DMS79 treated with DMSO at 0.1 percent for 48 hours (cell line): ENCODE results near the gene TMPRSS13.

Experiments
- DNase-seq: peaks from one replicate; lab custom pipeline; 2025; lab: John Stamatoyannopoulos, UW

Gene TMPRSS13

GRCh38 chr11:117912497-117912896 is 16.7 kb downstream of the TMPRSS13 start:
- no peak for DNase-seq

- no peak for DNase-seq
Observed at GRCh38 chr11:117911694-117912093, 17.5 kb downstream of the TMPRSS13 start.

GRCh38 chr11:117910941-117911655 is 18.1 kb downstream of the TMPRSS13 start:
- no peak for DNase-seq

- DNase-seq = no peak
Observed at GRCh38 chr11:117910525-117910924, 18.7 kb downstream of the TMPRSS13 start.

DNA sequence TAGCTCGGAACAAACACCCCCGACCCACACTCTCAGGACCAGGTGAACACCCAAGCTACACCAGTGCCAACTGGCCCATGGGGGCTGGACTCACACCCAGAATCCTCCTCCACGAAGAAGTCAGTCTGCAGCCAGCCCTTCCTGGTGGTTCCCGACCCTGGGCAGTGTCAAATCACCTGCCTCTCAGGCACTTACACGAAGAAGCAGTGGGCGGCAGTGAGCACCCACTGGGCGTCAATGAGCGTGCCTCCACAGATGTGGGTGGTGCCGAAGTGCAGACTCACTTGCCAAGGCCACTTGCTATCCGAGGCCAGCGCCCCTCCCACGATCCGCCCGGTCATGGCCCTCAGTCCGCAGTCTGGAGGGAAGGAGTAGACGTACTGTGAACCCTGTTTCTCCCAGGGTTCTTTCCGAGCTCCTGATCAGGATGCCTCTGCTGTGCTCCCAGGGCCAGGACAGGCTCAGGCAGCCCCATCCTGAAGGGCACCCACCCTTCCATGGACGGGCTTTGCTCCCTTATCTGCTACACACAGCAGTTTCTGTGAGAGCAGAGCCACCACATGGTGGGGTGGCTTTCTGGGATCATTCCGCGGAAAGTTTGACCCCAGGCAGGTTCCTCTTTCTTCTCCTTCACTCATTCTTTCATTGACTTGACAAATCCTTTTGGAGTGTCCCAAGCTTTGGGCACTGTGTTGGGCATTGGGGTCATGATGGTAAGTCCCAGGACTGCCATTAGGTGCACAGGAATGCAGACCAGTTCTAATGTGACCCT is 19.4 kb downstream of the TMPRSS13 start:
- DNase-seq = no peak

DNA sequence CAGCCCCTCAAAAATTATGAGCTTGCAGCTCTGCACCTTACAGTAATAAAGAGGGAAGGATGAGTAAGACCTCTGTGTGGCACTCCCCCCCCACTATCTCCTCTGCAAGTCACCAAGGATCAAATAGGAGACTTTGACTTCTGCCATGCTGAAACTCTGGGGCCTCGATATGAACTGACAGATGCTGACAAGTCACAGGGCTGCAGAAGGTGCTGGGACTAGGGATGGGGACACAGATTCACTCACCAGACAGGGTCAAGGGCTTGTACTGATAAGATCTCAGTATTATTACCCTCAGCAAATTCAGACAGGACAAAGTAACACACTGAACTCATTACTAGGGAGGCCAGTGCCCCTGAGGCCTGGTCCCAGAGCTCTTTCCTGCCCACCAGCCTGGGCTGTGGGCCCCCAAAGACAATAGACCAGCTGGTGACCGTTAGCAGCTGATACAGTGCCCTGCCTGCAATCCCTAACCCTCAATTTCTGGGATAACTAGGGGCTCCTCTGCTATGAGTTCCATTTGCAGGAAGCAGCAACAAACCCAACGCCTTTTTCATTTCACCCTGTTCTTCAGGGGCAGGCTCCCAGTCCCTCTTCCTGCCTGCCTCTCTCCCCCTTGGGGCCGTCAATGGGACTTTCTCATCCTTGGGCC is 20.1 kb downstream of the TMPRSS13 start:
- no peak for DNase-seq

GRCh38 chr11:117908109-117908895 is 20.9 kb downstream of the TMPRSS13 start:
- DNase-seq = no peak

GRCh38 chr11:117907276-117908108 is 21.7 kb downstream of the TMPRSS13 start:
- no peak for DNase-seq

- DNase-seq = no peak
Observed at GRCh38 chr11:117906710-117907109, 22.5 kb downstream of the TMPRSS13 start.

DNA sequence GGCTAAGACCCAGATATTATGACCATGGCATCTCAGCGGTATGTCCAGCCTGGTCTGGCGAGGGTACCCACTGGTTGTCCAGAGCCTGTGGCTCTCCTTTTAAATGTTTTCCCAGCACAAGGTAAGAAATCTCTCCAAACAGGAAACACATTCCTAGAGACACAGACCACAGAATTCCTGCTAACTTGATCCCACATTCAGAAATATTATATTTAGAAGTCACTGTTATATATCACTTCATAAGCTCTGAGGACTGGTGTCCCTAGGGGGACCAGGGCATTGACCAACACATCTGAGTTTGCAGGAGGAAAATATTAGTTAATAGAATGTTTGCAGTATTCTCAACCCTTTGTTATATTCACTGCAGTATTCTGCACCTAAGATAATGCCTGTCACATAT is 23.1 kb downstream of the TMPRSS13 start:
- no peak for DNase-seq

DNA sequence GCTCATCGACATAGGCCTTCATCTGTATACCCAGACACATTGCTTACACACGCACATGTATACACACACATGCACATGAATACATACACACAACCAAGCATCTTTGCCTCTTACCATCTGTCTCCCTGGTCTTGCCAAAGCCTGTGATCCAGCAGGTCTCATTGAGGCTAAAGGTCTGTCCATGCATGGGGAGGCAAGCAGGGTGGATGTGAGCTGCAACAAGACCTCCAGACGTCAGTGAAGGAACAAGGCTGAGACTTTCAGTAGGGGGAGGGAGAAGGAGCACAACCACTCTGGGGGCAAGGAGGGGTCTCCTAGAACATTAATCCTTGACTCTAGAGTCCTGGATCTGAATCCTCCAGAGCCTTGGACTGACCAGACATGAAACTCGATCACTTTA is 23.7 kb downstream of the TMPRSS13 start:
- DNase-seq = no peak

GRCh38 chr11:117903505-117904382 is 25.5 kb downstream of the TMPRSS13 start:
- DNase-seq = no peak

GRCh38 chr11:117902001-117902845 is 27.0 kb downstream of the TMPRSS13 start:
- no peak for DNase-seq

- DNase-seq = no peak
Observed at GRCh38 chr11:117901601-117902000, 27.6 kb downstream of the TMPRSS13 start.

GRCh38 chr11:117900720-117901440 is 28.3 kb downstream of the TMPRSS13 start:
- DNase-seq = peak; percentile 88

GRCh38 chr11:117900121-117900648 is 29.0 kb downstream of the TMPRSS13 start:
- no peak for DNase-seq

GRCh38 chr11:117898059-117898458 is 31.1 kb downstream of the TMPRSS13 start:
- DNase-seq = no peak

GRCh38 chr11:117892651-117893050 is 36.6 kb downstream of the TMPRSS13 start:
- DNase-seq = no peak
